GM18873 (cell line): ENCODE results near the gene SLC2A10.

Source experiments
- ATAC-seq: cut with Tn5 transposase; IDR thresholded peaks from one replicate; pipeline ENCODE4 v1.9.1; 2021; ENCODE audit warnings: mild to moderate bottlenecking, moderate library complexity, moderate number of reproducible peaks; ENCODE audit not compliant: unreplicated experiment, low FRiP score

The SLC2A10 gene

DNA sequence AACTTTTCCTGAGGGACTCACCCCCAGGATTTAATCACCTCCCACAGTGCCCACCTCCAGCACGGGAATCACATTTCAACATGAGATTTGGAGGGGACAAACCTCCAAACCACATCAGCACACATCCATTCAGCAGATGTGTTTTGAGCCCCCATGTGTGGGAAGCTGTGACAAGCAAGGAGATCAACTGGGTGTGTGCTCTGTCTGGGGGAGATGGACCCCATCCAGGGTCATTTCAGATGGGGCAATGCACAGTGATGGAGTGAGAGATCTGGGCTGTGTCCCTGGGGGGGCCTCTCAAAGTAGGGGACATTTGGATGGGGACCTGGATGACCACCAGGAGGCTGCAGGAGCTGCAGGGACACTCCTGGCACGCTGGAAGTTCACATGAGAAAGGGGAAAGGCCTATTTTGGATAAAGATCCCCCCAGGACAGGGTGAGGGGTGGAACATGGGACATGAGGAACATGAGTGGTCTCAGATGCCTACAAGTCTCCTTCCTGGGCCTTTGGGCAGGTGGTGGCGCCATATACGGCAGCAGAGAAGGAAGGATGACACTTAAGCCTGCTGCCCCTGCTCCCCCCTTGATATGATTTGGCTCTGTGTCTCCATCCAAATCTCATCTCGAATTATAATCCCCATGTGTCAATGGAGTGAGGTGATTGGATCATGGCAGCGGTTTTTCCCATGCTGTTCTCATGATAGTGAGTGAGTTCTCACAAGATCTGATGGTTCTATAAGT is 49.6 kb downstream of the SLC2A10 start:
- ATAC-seq: no peak

DNA sequence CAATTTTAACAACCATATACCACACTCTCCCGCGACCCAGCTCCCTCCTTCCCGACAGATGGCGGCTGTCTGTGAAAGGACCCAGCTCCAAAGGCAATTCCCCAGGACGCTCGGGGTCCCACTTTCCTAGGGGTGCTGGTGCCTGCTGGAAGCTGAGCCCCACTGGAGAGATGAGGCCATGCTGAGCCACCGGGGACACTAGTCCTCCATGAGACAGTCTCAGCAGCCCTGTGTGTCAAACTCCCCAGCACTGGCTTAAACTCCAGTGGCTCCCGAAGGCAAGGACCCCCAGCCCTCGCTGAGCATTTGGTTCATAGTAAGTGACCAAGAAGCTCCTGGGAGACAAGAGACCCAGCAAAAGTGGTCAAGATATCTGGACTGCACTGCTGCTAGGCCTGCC is 52.1 kb downstream of the SLC2A10 start:
- ATAC-seq: no peak

DNA sequence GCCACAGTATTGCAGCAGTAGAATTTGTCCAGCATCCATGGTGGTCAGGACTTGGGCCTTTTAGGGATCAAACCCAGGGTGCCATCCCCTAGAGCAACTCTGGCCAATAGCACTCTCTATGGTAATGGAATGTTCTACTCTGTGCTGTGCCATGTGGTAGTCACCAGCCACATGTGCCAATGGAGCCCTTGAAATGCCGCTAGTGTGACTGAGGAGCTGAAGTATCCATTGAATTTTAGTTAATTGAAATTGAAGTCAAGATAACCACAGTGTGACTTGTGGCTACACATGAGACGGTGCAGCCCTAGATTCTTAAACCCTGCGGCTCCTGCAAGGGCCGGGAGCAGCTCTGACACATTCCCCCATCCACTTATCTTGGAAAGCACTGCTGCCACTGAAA is 54.6 kb downstream of the SLC2A10 start:
- no peak for ATAC-seq

DNA sequence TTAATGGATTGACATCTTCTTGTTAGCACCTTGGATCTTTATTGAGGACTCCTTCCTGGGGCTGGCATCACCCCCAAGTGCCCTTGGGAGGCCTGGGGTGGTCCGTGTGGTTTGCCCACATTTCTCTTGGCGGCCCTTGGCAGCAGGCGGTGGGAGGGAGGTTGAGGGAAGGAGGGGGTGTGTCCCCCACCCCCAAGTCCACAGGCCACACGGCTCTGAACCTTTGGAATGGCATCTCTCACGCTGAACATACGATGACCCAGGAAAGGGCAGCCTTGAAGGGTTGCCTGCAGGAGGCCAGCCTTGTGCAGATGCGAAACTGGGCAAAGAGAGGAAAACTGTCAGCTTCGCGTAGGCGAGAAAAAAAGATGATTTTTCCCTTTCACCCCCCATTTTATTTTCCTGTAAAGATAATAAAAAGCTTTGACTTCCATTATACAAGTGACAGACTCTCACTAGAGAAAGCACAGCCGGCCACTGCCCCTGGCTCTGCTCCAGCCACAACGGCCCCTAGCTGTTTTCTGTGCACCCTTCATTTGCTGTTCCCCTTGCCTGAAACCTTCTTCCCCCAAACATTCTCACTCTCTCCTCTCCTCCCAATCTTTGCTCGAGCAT is 56.2 kb downstream of the SLC2A10 start:
- no peak for ATAC-seq

DNA sequence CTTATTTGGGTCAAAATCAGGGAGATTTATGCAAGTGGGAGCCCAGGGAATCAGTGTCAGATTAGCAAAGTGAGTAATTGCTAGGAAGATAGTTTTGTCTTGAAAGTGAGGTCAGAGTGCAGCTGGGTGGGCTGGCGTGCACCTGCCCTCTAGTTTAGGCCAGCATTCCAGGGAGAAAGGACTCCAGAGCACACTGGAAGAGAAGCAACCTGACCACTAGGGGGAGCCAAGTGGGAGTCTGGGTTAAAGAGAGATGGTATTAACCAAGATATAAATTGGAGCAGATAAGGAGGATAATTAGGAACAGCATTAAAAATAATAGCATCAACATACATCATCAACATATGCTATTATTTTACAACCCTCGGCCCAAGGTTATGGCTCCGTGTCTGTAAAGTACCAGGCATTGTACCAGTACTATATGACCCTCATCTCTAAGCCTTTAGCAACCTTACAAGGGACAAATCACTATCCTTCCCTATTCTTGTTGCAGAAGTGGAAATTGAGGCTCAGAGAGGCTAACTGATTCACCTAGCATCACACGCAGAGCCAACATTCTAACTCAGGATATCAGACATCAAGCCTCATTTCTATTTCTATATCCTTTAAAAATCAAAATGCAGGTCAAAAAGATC is 57.8 kb downstream of the SLC2A10 start:
- ATAC-seq: no peak

DNA sequence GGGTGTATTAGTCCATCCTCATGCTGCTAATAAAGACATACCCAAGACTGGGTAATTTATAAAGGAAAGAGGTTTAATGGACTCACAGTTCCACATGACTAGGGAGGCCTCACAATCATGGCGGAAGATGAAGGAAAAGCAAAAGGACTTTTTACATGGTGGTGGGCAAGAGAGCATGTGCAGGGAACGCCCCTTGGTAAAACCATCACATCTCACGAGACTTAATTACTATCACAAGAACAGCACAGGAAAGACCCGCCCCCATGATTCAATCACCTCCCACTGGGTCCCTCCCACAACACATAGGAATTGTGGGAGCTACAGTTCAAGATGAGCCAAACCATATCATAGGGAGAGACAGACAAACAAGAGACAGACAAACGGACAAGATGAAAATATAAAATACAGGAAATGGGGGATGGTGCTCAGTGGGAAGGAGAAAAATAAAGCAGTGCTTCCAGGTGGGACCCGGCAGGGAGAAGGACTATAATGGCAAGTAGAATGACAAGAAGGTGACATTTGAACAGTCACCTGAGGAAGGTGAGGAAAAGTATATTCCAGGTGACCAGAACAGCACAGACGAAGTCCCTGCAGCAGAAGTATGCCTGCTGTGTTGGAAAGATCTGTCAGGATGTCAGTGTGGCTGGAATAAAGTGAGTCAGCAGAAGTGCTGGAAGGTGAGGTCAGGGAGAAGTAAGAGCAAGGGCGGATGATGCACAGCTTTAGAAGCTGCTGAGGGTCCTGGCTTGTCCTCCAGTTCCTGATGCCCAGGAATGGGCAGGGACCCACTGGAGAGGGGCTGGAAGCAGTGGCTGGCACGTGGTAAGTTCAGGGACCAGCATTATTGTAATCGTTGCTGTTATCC is 61.1 kb downstream of the SLC2A10 start:
- ATAC-seq: no peak

DNA sequence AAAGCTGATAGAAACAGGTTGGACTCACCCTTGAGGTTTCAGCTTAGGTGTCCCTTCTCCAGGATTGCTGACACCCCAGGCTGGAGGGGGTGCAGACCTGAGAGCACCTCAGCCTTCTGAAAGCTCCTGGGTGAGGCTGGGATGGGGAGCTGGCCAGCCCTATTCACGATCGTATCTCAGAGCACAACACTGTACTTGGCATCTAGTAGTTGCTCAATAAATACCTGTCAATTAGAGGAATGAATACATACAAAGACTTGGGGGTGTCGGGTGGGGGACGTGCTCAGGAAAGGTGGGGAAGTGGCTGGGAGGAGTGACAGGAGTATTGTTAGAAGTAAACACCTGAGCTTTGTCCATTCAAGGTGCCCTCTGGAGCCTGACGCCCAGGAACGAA is 61.7 kb downstream of the SLC2A10 start:
- no peak for ATAC-seq

DNA sequence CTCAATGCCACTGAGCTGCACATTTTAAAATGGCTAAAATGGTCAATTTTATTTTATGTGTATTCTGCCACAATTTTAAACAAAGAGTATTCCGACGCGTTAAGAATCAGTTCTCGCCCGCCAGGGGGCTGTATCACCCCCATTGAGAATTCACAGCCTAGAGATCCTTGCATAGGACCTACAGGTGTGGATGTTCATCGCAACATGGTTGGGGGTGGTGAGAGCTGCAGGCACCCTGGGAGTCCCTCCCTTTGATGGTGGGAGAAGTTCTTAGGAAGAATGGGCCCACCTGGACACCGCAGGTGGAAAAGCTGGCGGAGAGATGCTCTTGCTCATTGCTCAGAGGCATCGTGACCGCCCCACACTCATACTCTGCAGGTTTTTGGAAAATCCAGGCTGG is 63.5 kb downstream of the SLC2A10 start:
- ATAC-seq: no peak

DNA sequence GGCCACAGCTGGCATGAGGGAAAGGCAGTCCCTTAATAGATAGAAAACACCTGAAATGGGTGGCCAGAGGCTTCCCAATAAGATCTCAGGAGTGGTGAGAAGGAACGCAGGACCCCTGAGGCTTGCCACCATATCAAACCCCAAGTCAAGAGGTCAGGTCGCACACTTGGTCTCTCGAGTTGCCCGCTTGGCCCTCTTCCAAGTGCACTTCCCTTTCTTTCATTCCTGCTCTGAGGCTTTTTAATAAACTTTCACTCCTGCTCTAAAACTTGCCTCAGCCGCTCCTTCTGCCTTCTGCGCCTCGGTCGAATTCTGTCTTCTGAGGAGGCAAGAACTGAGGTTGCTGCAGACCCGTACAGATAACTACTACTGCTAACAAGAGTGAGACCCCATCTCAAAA is 64.2 kb downstream of the SLC2A10 start:
- no peak for ATAC-seq

DNA sequence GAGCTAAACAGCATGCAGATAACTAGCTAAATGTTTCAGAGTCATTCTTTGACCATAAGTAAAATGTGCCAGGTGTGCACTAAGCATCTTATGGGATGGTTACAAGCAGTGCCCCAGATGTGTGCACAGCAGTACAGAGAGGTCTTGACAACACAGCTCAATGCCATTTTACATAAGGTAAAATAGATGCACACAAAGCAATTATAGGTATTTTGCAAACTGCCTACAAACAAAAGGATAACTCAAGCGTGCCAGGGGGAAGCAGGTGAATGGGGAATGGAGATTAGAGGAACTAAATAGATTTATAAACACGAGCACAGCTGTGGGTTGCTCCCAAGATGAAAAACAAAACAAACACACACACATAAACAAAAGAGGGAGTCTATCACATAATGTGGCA is 64.8 kb downstream of the SLC2A10 start:
- ATAC-seq: no peak

DNA sequence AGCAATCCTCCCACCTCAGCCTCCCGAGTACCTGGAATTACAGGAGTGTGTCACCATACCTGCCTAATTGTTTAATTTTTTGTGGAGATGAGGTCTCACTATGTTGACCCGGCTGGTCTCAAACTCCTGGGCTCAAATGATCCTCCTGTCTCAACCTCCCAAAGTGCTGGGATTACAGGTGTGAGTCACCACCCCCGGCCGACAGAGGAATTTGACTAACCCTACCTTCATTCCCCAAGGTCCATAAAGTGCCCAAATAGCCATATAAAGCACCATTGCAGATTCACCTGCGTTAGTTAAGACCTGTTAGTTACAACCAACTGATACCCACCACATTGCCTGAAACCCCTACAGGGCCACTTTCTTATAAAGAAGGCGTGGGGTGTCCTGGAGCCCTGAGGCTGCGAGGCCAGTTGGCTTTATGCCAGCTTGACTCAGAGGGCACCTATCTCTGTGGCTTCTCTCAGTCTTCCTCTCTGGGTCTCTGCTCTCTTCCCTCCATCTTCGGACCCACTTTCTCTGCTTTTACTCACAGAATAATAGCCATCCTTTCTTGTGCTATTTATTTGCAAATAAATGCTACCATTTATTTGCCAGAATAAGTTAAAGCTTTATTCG is 65.6 kb downstream of the SLC2A10 start:
- ATAC-seq: no peak

DNA sequence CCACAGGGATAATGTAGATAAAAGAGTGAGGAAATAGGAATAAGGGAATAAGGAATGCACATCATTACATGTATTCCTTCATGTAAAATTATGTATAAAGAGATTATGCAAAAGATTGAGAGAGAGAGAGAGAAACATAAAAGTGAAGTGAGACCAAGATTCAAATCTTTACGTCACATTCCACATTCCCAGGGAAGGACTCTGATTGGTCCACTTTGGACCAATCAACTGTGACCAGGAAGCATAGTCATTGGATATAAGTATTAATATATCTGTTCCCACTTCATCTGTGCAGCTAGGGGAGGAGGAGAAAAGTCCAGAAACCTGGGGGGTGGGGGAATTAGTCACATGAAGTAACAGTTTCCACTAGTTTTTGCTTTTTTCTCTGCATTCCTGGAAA is 66.4 kb downstream of the SLC2A10 start:
- no peak for ATAC-seq

DNA sequence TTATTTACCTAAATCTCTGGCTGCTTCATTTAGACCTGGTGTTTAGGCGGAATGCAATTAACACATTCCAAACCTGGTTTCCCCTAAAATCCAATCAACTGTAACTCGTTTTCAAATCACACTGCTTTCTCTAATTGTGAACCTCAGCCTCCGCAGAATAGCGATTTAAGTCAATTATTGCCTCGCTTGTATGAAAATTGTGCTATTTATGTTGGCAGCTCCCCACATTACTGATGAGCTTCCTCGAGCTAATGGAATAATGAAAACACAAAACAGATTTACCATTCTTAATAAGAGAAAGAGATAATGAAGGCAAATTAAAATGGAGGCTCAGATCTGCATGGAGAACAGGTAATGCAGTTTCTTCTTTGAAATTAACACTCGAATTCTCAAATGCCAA is 67.9 kb downstream of the SLC2A10 start:
- ATAC-seq: no peak

DNA sequence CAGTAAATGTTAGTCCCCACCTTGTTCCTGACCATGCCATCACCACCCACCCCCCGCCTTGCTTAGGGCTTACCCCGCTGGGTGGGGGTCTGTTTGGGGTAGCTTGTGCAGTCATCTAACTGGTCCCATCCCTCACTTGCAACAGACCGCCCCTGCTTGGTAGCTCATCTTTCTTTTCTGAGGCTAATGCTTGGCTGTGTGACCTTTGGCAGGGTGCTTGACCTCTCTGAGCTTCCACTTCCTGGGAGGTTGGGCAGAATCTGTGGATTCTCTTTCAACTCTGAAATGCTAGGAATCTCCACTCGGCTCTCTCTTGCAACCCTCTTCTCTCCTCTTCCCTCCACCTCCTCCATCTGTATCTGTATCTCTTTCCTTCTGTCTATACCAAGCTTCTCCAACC is 70.4 kb downstream of the SLC2A10 start:
- ATAC-seq: no peak

DNA sequence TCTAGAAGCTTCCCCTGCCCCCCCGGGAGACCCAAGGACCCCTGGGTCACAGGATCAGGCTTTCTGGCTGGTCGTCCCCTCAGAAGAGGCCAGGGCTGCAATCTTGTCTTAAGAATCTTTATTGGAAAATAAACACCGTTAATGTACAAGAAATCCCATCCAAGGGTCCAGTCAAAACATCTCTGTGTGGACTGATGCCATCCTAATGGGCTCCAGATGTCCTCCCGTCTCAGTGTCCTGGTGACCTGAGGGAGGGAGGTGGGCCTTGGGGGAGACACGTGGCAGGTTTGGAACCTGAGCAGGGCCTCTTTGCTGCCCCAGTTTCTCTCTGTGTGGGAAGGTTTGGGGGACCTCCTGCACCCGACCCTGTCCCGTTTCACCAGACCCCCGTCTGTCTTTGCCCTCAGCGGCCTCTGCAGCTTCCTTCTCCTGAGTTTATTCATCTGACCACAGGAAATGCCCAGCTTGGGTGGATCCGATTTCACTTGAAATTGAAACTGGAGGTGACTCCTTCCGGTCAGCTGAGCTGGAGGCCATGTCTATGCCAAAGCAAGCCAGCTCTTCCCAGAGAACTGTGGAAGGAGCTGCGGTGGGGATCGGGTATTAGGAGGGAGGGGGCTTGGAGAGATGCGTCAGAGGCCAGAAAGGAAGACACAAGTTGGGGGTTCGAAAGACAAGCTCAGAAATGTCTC is 75.1 kb downstream of the SLC2A10 start:
- no peak for ATAC-seq
